ENCODE results near the gene ADGRG2. TPM values are rescaled to one million over a fixed set of nuclear protein-coding genes. Genes with fewer than 3 reads are reported as not detected.

ADGRG2 gene
- total RNA-seq, 1 donor from 2014 or later = 1.8 TPM

DNA sequence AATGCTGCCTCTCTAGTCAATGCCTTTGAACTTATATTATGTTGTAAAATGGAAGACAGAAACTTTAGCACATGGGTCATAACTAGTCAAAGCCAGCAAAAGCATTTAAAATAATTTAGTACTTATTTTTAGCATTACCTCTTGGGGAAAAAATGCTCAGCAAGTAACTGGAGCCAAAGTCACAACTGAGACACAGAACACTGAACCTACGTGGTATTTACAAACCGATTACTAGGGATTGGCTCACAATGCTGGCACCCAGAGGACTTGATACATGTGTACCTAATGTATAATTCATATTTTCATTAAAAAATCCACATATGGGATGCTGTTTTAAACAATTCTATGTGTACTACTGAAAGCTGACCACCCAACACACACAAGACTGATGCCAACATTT lies 176.8 kb downstream of the ADGRG2 start:
- ATAC-seq (no peak), DNase-seq (no peak)
- TF ChIP-seq, protein P1, sequence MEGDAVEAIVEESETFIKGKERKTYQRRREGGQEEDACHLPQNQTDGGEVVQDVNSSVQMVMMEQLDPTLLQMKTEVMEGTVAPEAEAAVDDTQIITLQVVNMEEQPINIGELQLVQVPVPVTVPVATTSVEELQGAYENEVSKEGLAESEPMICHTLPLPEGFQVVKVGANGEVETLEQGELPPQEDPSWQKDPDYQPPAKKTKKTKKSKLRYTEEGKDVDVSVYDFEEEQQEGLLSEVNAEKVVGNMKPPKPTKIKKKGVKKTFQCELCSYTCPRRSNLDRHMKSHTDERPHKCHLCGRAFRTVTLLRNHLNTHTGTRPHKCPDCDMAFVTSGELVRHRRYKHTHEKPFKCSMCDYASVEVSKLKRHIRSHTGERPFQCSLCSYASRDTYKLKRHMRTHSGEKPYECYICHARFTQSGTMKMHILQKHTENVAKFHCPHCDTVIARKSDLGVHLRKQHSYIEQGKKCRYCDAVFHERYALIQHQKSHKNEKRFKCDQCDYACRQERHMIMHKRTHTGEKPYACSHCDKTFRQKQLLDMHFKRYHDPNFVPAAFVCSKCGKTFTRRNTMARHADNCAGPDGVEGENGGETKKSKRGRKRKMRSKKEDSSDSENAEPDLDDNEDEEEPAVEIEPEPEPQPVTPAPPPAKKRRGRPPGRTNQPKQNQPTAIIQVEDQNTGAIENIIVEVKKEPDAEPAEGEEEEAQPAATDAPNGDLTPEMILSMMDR (IDR thresholded peaks at IDR 0.05) = no peak
- Histone ChIP-seq H3K27me3 (no peaks in the 10 kb centered on the region), H3K4me1 (no peaks in the 10 kb centered on the region), H3K36me3 (no peaks in the 10 kb centered on the region), H3K27ac (no peak overlapping the region), H3K9me3 (no peaks in the 10 kb centered on the region), H3K4me3 (no peak overlapping the region)
- intact Hi-C loops (cut with DNase I) = no loop called here

DNA sequence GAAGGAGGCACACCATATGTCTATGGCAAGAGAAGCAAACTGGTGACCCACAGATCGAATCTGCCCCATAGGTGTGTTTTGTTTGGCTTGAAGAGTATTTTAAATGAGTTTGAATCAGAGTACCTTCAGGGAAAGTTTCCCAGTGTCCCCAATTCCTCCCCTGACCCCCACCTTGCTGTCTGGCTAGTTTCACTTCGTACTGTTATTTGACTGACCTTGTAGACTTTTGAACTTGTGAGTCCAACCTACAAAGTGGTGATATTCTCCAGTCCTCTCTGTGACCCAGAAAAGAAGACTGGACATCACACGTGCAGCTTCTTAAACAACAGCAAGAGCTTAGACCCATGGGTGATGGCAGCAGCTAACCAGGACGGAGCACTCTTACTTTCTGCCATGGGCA lies 177.8 kb downstream of the ADGRG2 start:
- intact Hi-C loops (cut with DNase I) = no loop called here
- H3K36me3 ChIP-seq = no peaks in the 10 kb centered on the region
- DNase-seq (no peak), ATAC-seq (no peak)
- TF ChIP-seq, protein P1 (IDR thresholded peaks at IDR 0.05) = no peak
- no peaks in the 10 kb centered on the region for H3K4me1 ChIP-seq
- no peak overlapping the region for H3K27ac ChIP-seq
- H3K4me3 ChIP-seq = no peak overlapping the region
- H3K27me3 ChIP-seq = no peaks in the 10 kb centered on the region
- H3K9me3 ChIP-seq = no peaks in the 10 kb centered on the region

DNA sequence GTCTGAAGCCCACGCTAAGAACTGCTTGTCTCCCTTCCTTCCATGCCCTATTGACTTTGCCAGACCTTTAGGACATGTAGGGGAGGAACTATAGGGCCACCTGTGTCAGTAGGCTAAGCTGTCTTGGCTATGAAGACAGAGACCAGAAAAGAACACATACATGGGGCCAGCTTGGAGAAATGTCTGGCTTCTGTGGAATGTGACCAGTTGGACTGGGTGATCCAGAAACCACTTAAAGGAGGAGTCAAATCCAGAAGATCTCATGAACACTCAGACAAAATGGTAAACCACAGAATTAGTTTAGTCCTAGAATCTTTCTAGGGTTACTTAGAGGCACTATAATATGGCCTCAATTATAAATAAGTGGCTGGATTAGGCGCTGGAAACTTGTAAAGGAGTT lies 180.4 kb downstream of the ADGRG2 start:
- H3K27me3 ChIP-seq = no peaks in the 10 kb centered on the region
- ATAC-seq (no peak), DNase-seq (no peak)
- no peak overlapping the region for H3K27ac ChIP-seq
- TF ChIP-seq, protein P1 (IDR thresholded peaks at IDR 0.05) = no peak
- H3K4me1 ChIP-seq = no peaks in the 10 kb centered on the region
- H3K9me3 ChIP-seq = no peaks in the 10 kb centered on the region
- intact Hi-C loops (cut with DNase I) = no loop called here
- no peaks in the 10 kb centered on the region for H3K36me3 ChIP-seq
- no peak overlapping the region for H3K4me3 ChIP-seq

Other genes with a start within 250 kb of the ADGRG2 start
- gene PHKA2, start 138.4 kb downstream of the ADGRG2 start, total RNA-seq = 25.5 TPM
- 114 TPM for gene PDHA1, start 221.5 kb upstream of the ADGRG2 start, total RNA-seq

Measured in upper lobe of right lung (tissue), 1 donor.